A549 (cell line): ENCODE results near the gene FGD4. TPM values are rescaled to one million over a fixed set of nuclear protein-coding genes. Genes with fewer than 3 reads are reported as not detected.
A peak's percentile ranks its signal among the peaks of the same experiment; 100 is the strongest.

Source experiments
- ATAC-seq, 2 experiments: fragments of 200-7000 bp in 1 of 2; fragments of >200 bp in 1 of 2; cut with Nextera tagmentation in 1 of 2; cut with Tn5 transposase in 1 of 2; 3 replicates each; pipeline versions ENCODE4 v1.8.0 to v1.9.1; 2018 to 2020; ENCODE audit warnings: mild to moderate bottlenecking in 1 of 2, moderate library complexity in 1 of 2
- CTCF ChIA-PET: fragments of 300-600 bp; sonication (Branson Sonifier 250); formaldehyde crosslinking; extraction: SDS; loops from one replicate; lab custom pipeline; 2021; ENCODE audit warnings: antibody characterized with exemption, inconsistent platforms; lab: Yijun Ruan, JAX
- POLR2A ChIA-PET: fragments of 350-600 bp; formaldehyde crosslinking; extraction: SDS; loops from one replicate; lab custom pipeline; 2021; ENCODE audit warnings: antibody characterized with exemption, inconsistent platforms; lab: Yijun Ruan, JAX
- DNase-seq, 2 experiments: peaks; one replicate each; pipeline versions ENCODE4 v3.0.0 to v3.0.0-alpha.2; 2011 to 2016; ENCODE audit warnings: low read depth in 1 of 2, low spot score in 1 of 2
- FAIRE-seq: peaks from 2 replicates; lab custom pipeline; 2011; peaks lifted over from hg19 to GRCh38; lab: Jason Lieb, UNC
- H3K27ac ChIP-seq, 2 experiments: fragments of >200 bp; sonication (Bioruptor Twin); formaldehyde crosslinking; 3 replicates each; pipeline ENCODE4 v1.5.1; 2016 to 2017
- H3K4me1 ChIP-seq: fragments of >200 bp; sonication (Bioruptor Twin); formaldehyde crosslinking; 3 replicates; pipeline ENCODE4 v1.6.1; 2016
- H3K4me2 ChIP-seq: fragments of >200 bp; sonication (Bioruptor Twin); formaldehyde crosslinking; 3 replicates; pipeline ENCODE4 v1.6.1; 2016
- H3K4me3 ChIP-seq: fragments of >200 bp; sonication (Bioruptor Twin); formaldehyde crosslinking; 3 replicates; pipeline ENCODE4 v1.5.1; 2016
- H3K9me3 ChIP-seq: fragments of >200 bp; sonication (Bioruptor Twin); formaldehyde crosslinking; 3 replicates; pipeline ENCODE4 v1.6.1; 2016
- BHLHE40 ChIP-seq: IDR thresholded peaks from 2 replicates; pipeline ENCODE4 v1.6.1; 2012; ENCODE audit warnings: low read depth, low read length, inconsistent platforms
- CEBPB ChIP-seq, 2 experiments: fragments of >200 bp in 1 of 2; sonication (Bioruptor Twin) in 1 of 2; formaldehyde crosslinking in 1 of 2; IDR thresholded peaks; 2 replicates each; pipeline ENCODE4 v1.6.1; 2012 to 2016
- CHD4 ChIP-seq: fragments of 200-600 bp; sonication (generic); IDR thresholded peaks from 2 replicates; pipeline ENCODE4 v1.6.1; 2016; ENCODE audit warnings: antibody characterized with exemption, mild to moderate bottlenecking, borderline replicate concordance
- CTCF ChIP-seq: fragments of >200 bp; sonication (Bioruptor Twin); formaldehyde crosslinking; IDR thresholded peaks from 3 replicates; pipeline ENCODE4 v1.5.1; 2016
- E2F6 ChIP-seq: IDR thresholded peaks from 2 replicates; pipeline ENCODE4 v1.6.1; 2012; ENCODE audit warnings: low read depth, borderline replicate concordance
- ESRRA ChIP-seq: fragments of 150-350 bp; IDR thresholded peaks from 2 replicates; pipeline ENCODE4 v1.6.1; 2014; ENCODE audit warnings: mild to moderate bottlenecking, low read length, borderline replicate concordance
- HEYL ChIP-seq: fragments of 250-450 bp; sonication (Bioruptor Pico); IDR thresholded peaks from 2 replicates; pipeline ENCODE4 v1.8.0; 2021; ENCODE audit warnings: mild to moderate bottlenecking, moderate library complexity
- KDM5A ChIP-seq: fragments of 200-600 bp; sonication (generic); IDR thresholded peaks from 2 replicates; pipeline ENCODE4 v1.6.1; 2016; ENCODE audit warnings: antibody characterized with exemption, mild to moderate bottlenecking
- MYC ChIP-seq: IDR thresholded peaks from 2 replicates; pipeline ENCODE4 v1.6.1; 2012; ENCODE audit warnings: mild to moderate bottlenecking, inconsistent platforms, low read length, improper control_type of control experiment, borderline replicate concordance
- NFE2L2 ChIP-seq: fragments of 150-350 bp; conservative IDR thresholded peaks from 2 replicates; pipeline ENCODE4 v1.6.1; 2014; ENCODE audit warnings: low read length
- NR3C1 ChIP-seq: fragments of >200 bp; sonication (Bioruptor Twin); formaldehyde crosslinking; IDR thresholded peaks from 3 replicates; pipeline ENCODE4 v1.6.1; 2017
- POLR2A ChIP-seq: IDR thresholded peaks from 2 replicates; pipeline ENCODE4 v1.6.1; 2012; ENCODE audit warnings: mild to moderate bottlenecking, low read length
- RARB ChIP-seq: fragments of 250-450 bp; sonication (Bioruptor Pico); IDR thresholded peaks from 2 replicates; pipeline ENCODE4 v1.8.0; 2021; ENCODE audit warnings: mild to moderate bottlenecking, moderate library complexity
- RCOR1 ChIP-seq: fragments of 150-350 bp; IDR thresholded peaks from 2 replicates; pipeline ENCODE4 v1.6.1; 2014; ENCODE audit warnings: antibody characterized with exemption, low read length, low read depth
- SMC3 ChIP-seq: fragments of >200 bp; sonication (Bioruptor Twin); formaldehyde crosslinking; IDR thresholded peaks from 3 replicates; pipeline ENCODE4 v1.6.1; 2018; ENCODE audit warnings: inconsistent platforms
- TP53 ChIP-seq: fragments of 250-450 bp; sonication (Bioruptor Pico); IDR thresholded peaks from 2 replicates; pipeline ENCODE4 v1.5.0; 2021; ENCODE audit warnings: mild to moderate bottlenecking, moderate library complexity
- ZC3H11A ChIP-seq: fragments of 450-650 bp; IDR thresholded peaks from 2 replicates; pipeline ENCODE4 v1.6.1; 2014; ENCODE audit warnings: antibody characterized with exemption, mild to moderate bottlenecking
- ZFP36 ChIP-seq: fragments of 450-650 bp; IDR thresholded peaks from 2 replicates; pipeline ENCODE4 v1.6.1; 2014; ENCODE audit warnings: borderline replicate concordance; ENCODE audit not compliant: partially characterized antibody
- ZNF302 ChIP-seq: fragments of 250-450 bp; sonication (Bioruptor Pico); IDR thresholded peaks from 2 replicates; pipeline ENCODE4 v1.9.0; 2021; ENCODE audit warnings: inconsistent platforms, mild to moderate bottlenecking, moderate library complexity
- WGBS: methylation state at CpG from one replicate; pipeline ENCODE4 v1.1.6; 2017; ENCODE audit errors: missing lambda C conversion rate; 5-methylcytosine and 5-hydroxymethylcytosine counted together
- polyA plus RNA-seq, 4 experiments: library from polyadenylated mRNA; depleted of rRNA in 3 of 4; stranded (reverse); fragments of >200 nt; fragmentation: RNase III in 1 of 4; extraction: RNeasy Plus Mini Kit Qiagen cat#74134 plus additional on column Dnase treatment in 1 of 4; gene quantifications; 2 replicates in 3 of 4; 3 replicates in 1 of 4; pipeline ENCODE4 v1.2.3, GENCODE V29; 2011 to 2017
- TF ChIP-seq, protein P1 (sequence below): IDR thresholded peaks from 2 replicates; pipeline ENCODE4 v1.6.1; 2012
- TF ChIP-seq, protein P2 (sequence below): fragments of >200 bp; sonication (Bioruptor Twin); formaldehyde crosslinking; IDR thresholded peaks from 3 replicates; pipeline ENCODE4 v1.6.1; 2016
- TF ChIP-seq, protein P3 (sequence below): fragments of >200 bp; sonication (Bioruptor Twin); formaldehyde crosslinking; IDR thresholded peaks from 2 replicates; pipeline ENCODE4 v1.6.1; 2016

FGD4 gene
- polyA plus RNA-seq, 2 of the 4 experiments (the other 2 are of a cell fraction) = 2.2 to 6.0 TPM

DNA sequence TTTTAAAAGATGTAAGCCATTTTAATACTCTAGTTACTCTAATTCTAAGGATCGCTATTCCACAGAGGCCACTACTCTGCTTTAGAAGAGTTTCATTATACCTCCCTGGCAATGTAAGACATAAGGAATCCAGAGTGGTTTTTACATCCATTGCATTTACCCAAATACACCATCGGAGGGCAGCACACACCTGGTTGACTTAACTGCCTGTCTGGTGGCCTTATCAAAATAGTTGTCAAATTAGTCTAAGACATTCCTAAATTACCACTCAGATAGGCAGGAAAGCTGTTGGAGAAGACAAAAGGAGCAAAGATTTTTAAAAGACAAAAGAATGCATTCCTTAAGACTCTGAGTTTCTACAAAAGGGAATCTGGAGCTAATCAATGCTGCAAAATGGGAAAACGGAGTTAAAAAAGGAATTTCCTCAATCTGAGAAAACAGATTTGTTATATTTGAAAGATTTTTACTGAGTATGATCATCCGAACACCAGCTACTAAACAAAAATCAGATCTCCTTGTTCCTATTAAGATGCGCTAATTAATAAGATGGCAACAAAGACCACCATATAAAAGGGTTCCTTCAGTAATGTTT lies 33.8 kb upstream of the FGD4 start (continued):
- TF ChIP-seq MYC (no peak), RARB (CRISPR knock-in tag) (no peak), KDM5A (no peak), POLR2A (no peak), RCOR1 (no peak)
- TF ChIP-seq, protein P1, sequence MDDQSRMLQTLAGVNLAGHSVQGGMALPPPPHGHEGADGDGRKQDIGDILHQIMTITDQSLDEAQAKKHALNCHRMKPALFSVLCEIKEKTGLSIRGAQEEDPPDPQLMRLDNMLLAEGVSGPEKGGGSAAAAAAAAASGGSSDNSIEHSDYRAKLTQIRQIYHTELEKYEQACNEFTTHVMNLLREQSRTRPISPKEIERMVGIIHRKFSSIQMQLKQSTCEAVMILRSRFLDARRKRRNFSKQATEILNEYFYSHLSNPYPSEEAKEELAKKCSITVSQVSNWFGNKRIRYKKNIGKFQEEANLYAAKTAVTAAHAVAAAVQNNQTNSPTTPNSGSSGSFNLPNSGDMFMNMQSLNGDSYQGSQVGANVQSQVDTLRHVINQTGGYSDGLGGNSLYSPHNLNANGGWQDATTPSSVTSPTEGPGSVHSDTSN = no peak

GRCh38 chr12:32366714-32367113 lies 32.6 kb upstream of the FGD4 start:
- ChIA-PET POLR2A (no interaction called here), CTCF (interaction anchor here (1.2 to 9.4 kb wide), 4 partner anchors 20 to 305 kb away, joined by 4 to 137 read pairs (median 4); partner anchors contain the start of gene FGD4)
- TF ChIP-seq SMC3 (no peak), CHD4 (no peak), BHLHE40 (no peak), ZC3H11A (no peak), ZFP36 (no peak), CEBPB (IDR thresholded peaks at IDR 0.05) (no peak), POLR2A (no peak), ZNF302 (CRISPR knock-in tag) (no peak), MYC (no peak), TP53 (CRISPR knock-in tag) (no peak), E2F6 (no peak), HEYL (no peak), NR3C1 (no peak), NFE2L2 (no peak), CTCF (no peak), KDM5A (no peak), ESRRA (no peak)
- TF ChIP-seq, protein P2, sequence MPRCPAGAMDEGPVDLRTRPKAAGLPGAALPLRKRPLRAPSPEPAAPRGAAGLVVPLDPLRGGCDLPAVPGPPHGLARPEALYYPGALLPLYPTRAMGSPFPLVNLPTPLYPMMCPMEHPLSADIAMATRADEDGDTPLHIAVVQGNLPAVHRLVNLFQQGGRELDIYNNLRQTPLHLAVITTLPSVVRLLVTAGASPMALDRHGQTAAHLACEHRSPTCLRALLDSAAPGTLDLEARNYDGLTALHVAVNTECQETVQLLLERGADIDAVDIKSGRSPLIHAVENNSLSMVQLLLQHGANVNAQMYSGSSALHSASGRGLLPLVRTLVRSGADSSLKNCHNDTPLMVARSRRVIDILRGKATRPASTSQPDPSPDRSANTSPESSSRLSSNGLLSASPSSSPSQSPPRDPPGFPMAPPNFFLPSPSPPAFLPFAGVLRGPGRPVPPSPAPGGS = no peak
- TF ChIP-seq, protein P3, sequence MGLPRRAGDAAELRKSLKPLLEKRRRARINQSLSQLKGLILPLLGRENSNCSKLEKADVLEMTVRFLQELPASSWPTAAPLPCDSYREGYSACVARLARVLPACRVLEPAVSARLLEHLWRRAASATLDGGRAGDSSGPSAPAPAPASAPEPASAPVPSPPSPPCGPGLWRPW = no peak
- no peaks in the 10 kb centered on the region for H3K9me3 ChIP-seq
- H3K27ac ChIP-seq = peak overlapping the region in 1 of 2 experiments; percentile 32; a peak in 1 of 6 replicates
- H3K4me2 ChIP-seq = peak overlapping the region; percentile 19; the same call in 2 of the 3 replicates
- ATAC-seq (no peak), FAIRE-seq (no peak), DNase-seq (no peak)
- 81% methylated on average over 1 of the region's 1 CpG for WGBS
- no peak overlapping the region for H3K4me3 ChIP-seq
- H3K4me1 ChIP-seq = peaks cover 15% of the 10 kb centered on the region; the same call in 2 of the 3 replicates
